Activated CD8-positive, alpha-beta memory T cell treated with anti-CD3 and anti-CD28 coated beads for 36 hours (primary cell): ENCODE measurements around the gene OR2AE1. TPM values are rescaled to one million over a fixed set of nuclear protein-coding genes. Genes with fewer than 3 reads are reported as not detected.
"Not testable (repeated sequence)": the region's sequence is repeated elsewhere in the genome, so short reads cannot be mapped to it uniquely, and the experiment has no call there.

Experiments
- CTCF ChIA-PET: fragments of 350-600 bp; sonication (Branson Sonifier 250); formaldehyde crosslinking; loops from one replicate; lab custom pipeline; 2021; ENCODE audit warnings: antibody characterized with exemption; lab: Charles Lee
- POLR2A ChIA-PET: fragments of 350-600 bp; sonication (Branson Sonifier 250); formaldehyde crosslinking; loops from one replicate; lab custom pipeline; 2021; ENCODE audit warnings: antibody characterized with exemption; lab: Charles Lee
- total RNA-seq, 2 experiments: library from RNA; stranded (reverse); gene quantifications; one replicate each; pipeline ENCODE4 v1.2.3, GENCODE V29; 2021

Gene OR2AE1
- total RNA-seq, 2 experiments from 2014 or later = not detected

DNA sequence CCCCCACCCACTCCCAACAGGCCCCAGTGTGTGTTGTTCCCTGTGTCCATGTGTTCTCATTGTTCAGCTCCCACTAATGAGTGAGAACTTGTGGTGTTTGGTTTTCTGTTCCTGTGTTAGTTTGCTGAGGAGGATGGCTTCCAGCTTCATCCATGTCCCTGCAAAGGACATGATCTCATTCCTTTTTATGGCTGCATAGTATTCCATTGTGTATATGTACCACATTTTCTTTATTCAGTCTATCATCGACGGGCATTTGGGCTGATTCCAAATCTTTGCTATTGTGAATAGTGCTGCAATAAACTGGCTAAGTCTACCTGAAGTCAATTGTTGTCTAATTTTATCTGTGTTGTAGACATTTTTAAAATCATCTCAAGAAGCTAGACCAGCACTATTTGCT is 9.4 kb downstream of the OR2AE1 start:
- CTCF ChIA-PET, POLR2A ChIA-PET: not testable (repeated sequence)

DNA sequence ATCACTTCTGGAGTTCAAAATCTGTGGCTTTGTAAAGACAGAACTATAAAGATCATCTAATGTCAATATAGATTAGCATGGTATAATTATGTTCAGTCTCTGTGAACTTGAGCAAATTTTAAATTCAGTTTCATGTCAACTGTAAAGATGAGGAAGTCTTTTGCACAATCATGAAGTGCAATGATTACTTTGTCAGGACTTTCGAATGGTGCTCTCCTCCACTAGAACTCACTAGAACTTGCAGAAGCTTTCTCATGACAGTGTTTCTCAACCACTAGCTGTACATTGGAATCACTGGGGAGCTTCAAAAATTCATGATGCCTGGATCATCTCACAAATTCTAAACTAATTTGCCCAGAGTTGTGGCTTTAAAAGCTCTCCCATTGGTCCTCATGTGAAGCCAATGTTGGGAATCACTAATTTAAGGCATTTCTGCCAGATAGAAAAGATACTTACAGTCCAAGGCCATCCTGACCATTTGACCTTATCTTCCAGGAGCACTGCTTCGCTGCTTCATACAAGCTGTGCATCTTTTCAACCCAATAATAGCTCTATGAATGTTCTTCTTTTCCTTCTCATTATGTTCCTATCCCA is 12.9 kb downstream of the OR2AE1 start:
- ChIA-PET POLR2A (no interaction called here), CTCF (no interaction called here)

DNA sequence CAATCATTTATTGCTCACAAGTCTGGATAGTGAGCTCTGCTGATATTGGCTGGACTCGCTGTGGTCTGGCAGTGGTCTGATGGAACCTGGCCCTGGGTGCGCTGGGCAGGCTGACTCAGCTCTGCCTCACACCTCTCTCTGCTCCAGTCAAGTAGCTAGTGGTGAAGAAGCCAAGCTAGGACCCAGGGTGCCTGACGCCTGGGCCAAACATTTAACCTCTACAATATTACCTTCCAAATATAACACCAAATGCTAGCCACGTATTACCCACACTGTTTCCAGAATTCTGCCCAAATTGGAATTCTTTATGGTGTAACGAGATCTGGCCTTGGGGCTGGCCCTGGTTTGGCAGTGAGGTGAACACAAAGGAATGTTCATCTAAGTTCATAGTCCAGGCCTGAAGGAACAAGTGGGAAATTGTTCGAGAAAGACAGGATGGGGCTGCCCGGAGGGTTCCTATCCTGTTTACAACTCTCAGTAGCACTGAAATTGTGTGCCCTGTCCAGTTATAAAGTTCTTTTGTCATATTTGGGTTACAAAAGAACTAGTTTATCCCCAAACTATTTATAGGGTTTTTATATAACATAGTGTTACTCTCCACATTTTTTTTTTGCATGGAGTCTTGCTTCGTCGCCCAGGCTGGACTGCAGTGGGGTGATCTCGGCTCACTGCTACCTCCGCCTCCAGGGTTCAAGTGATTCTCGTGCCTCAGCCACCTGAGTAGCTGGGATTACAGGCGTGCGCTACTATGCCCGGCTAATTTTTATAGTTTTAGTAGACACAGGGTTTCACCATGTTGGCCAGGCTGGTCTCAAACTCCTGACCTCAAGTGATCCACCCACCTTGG is 16.3 kb downstream of the OR2AE1 start:
- ChIA-PET CTCF (no interaction called here), POLR2A (no interaction called here)

DNA sequence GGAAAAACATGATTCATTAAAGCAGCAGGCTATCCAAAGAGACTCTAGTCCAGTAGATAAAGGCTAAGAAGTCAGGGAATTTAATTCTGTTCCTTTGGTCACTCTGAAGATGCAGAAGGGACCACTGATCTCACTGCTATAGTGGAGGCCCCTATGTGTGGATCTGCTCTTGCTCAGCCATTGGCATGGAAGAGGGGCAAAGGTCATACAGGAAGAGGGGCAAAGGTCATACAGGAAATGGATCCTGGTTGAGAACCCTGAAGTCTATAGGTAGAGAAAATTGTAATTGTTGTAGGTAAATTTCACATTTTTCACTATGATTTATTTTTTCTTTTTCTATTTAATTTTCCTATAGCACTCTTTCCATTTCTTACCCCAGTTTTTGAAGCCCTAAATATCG is 21.6 kb downstream of the OR2AE1 start:
- ChIA-PET POLR2A (no interaction called here), CTCF (no interaction called here)

DNA sequence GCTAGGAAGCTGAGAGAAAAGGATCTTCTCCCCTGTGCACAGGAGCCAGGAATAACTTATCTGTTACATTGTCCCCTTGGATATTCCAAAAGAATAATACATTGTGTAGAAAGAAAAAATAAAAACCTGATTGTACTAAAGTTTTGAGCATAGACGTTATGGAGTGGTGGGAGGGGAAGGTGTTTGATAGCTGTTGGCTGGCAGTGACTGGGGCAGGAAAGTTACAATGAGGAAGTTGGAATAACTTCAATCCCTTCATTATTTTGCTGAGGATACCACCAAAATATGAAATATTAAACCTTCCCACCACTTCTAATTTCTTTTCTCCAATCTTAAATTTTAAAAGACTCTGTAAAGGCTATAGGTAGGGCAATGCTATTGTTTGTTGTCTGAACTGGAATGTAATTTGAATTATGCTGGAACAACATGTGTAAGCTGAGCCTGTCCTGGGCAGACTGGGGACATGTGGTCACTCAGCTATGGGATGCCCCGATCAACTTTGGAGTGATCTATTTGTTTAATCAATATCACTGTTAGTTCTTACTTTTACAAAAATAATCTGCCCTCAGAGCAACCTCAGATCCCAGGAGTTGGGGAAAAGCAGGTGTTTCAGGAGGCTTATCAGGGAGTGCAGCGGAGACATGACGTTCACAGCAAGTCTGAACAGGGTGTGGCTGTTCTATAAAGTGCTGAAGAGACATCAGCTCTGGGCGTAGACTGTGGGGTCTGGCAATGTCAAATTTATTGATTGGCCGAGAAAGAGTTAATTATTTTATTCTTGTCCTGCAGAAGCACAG is 28.2 kb downstream of the OR2AE1 start:
- POLR2A ChIA-PET = no interaction called here
- CTCF ChIA-PET = no interaction called here

DNA sequence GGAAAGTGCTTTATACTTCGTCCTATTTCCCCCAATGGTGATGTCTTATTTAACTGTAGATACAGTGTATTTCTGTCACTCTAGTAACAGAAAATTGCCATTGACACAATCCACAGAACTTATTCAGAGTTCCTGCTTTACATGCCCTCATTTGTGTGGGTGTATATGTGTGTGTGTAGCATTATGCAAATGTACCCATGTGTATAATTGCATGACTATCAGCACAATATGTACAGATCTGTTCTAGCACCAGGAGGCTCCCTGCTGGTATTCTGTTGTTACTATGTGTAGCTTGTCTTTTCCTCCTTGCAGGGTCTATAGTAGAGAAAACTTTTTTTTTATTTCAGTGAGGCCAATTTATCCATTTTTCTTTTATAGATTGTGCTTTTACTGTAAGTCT is 32.5 kb downstream of the OR2AE1 start:
- CTCF ChIA-PET = no interaction called here
- POLR2A ChIA-PET = no interaction called here

DNA sequence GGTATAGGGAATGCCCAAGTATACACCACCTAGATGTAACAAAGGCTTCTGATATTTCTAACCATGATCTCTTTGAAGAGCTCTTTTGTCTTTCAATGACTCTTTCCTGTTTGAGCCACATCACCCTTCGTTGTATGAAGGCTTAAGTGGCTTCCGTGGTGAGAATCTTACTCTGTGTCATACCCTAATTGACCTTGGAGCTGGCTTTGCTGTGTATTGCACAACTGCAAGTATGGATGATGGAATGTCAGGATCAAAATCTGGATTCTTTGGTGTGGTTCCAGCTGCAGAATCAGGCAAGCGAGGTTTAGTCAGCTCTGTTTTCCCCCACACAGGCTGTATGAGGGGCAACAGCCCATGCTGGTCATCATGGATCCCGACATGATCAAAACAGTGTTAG is 33.0 kb downstream of the OR2AE1 start:
- POLR2A ChIA-PET = no interaction called here
- CTCF ChIA-PET = no interaction called here

DNA sequence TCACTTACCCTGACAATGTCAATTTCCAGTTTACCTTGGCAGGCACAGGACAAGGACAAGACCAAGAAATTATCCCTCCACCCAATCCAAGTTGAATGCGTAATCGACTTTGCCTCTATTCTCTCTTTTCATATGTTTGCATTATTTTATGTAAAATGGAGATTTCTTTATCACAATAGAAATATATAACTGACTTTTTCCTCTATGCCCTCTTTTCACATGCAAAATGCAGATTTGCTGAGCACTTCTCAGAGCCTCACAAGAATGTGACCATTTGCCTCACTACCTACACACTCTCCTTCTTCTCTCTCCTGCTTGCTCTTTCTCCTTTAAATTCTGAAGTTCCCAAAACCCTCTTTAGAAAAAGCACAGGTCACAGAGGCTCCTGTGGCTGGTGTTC is 33.9 kb downstream of the OR2AE1 start:
- POLR2A ChIA-PET = no interaction called here
- CTCF ChIA-PET = no interaction called here

DNA sequence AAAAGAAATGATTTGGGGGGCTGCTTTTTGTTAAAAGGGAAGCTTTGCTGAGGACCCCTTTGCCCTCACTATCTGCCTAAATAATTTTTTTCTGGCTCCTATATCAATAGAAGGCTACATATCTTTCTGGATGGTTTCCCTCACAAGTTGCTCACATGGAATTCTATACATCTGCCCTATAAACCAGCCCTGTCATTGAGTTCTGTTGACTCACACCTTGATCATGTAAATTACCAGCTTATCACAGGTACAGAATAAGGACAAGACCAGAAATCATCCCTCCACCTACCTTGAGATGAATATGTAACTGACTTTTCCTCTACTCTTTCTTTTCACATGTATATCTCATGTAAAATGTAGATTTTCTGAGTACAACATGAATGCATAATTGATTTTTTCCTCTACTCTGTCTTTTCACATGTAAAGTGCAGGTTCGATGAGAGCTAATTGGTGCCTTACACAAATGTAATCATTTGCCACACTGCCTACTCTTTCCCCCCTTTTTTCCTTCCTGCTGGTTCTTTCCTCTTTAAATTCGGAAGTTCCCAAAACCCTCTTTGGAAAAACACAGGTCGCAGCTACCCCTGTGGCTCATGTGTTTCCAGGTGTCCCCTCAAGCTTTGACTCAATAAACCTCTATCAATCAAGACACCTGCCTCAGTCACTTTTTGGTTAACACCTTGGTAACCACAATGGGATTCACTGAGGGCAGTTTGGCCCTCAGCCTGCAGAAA is 36.5 kb downstream of the OR2AE1 start:
- POLR2A ChIA-PET = no interaction called here
- CTCF ChIA-PET = interaction anchor here (1.2 kb wide), 1 partner anchor 209 kb away, joined by 3 read pairs; no protein-coding TSS in a partner anchor

DNA sequence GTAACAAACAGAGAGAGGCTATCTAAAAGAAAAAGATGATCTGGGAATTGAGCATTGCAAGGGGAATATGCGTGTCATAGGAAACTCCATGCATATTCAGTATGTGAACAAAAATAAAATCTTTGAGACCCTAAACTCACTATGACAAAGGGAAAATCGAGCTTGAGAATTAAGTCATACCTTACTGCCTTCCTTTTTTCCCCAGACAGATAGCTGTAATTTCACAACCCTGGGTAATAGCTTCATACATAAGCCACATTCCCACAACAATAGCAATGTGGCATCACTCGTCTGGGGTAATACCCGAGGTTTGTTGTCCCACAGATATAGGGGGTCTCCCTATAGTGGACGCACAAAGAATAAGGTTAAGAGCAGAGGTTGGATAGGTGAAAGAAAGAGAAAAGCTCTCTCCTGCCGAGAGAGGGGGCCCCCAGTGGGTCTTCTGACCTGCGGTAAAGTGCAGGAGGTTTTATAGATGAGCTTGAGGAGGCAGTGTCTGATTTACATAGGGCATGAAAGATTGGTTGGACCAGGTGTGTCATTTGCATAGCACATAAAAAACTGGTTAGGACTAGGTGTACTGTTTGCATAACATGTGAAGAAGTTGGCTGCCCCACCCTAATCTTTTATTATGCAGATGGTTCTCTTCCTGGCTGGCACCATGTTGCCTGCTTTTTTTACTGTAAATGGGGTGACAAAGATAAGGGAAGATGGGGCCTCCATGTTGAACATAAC is 37.4 kb downstream of the OR2AE1 start:
- POLR2A ChIA-PET = interaction anchor here (0.7 kb wide), 1 partner anchor 8 kb away, joined by 3 read pairs; no protein-coding TSS in a partner anchor
- CTCF ChIA-PET = interaction anchor here (1.2 kb wide), 1 partner anchor 208 kb away, joined by 3 read pairs; no protein-coding TSS in a partner anchor

DNA sequence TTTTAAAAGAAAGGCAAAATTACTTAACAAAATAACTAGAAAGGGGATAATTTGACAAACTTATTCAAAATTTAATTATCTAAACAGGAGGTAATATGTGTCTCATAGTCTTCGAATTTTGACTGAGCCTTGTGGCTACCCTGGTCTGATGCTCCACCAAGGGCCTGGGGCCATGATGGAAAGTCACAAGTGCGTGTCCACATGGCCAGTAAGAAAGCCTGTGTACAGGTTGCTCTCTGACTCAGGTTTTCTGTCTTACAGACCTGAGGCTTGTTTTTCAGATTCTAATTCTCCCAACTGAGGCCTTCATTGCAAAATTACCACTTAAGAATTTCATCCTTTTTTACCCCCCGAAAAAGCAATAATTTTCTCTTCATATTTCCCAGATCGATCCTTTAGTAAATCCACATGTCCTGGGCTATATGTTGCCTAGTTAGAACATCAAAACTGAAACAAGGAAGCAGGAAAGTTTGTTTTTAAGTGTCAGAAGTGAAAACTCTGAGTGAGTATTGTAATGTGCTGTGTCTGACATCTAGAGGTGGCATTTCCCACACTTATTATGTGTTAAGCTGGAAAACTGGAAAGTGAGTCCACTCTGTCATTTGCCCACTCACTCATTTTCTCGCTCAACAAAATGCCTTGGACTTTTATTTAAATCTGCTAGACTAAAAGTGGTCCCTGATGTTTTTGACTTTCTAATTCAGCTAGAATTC is 39.0 kb downstream of the OR2AE1 start:
- ChIA-PET CTCF (no interaction called here), POLR2A (no interaction called here)

DNA sequence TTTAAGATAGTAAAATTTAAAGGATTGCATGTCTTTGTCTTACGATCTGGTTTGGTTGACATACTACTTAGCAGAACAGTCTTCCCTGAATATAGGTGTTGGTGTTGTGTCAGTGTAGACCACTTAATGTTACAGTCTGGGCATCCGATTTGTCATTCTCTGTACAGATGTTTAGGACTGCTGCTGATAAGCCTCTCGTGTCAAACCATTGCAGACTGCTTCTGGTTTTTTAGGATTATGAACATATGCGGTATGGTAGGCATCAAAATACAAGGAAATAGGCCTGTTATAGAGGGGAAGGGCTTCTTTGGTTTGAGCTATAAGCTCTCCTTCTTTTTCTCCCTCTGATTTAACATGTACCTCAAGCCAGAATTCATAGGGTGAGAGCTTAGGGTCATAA is 41.6 kb downstream of the OR2AE1 start:
- POLR2A ChIA-PET = no interaction called here
- CTCF ChIA-PET = no interaction called here

DNA sequence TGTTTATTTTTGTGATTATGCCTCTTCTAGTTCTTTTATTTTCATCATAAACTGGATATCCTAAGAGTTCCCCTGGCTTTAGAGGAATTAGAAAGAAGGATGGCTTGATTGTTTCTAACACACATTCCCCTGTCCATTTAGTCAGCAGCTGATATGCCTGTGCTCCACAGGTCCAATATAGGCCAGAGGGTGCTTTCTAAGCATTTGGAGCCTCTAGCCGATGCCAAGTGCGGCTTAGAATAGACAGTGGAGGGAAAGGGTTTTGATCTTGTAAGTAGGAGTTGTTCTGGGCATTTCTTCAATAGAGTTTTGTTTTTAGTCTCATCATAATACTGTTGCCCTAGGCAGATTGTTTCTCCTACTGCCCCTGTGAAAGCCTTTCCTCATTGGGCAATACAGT is 42.5 kb downstream of the OR2AE1 start:
- CTCF ChIA-PET = no interaction called here
- POLR2A ChIA-PET = no interaction called here

DNA sequence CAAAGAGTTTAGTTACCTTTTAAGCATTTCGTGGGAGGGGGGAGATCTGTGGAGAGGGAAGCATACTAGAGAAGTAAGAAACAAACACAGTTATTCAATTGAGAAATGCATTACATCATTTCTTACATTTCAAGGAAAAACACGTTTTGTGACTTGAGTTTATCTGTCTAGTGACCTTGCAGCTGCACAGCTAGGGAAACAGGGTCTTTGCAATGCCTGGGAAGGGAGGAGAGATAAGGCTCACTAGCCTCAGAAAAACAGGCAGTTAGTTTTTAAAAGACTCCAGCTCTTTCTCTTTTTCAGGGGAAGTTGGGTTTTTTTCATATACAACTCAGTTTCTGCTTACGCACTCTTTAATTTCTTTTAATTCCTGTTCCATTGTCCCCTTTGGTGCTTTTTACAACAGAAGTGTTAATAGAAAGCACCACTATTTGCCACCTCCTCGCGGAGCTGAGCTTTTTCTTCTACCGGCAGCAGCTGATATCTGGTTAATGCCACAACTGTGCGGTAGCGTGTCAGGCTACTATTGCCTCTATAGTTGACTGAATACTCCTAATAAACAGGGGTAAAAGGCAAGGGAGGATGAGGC is 43.5 kb downstream of the OR2AE1 start:
- POLR2A ChIA-PET = no interaction called here
- CTCF ChIA-PET = no interaction called here

DNA sequence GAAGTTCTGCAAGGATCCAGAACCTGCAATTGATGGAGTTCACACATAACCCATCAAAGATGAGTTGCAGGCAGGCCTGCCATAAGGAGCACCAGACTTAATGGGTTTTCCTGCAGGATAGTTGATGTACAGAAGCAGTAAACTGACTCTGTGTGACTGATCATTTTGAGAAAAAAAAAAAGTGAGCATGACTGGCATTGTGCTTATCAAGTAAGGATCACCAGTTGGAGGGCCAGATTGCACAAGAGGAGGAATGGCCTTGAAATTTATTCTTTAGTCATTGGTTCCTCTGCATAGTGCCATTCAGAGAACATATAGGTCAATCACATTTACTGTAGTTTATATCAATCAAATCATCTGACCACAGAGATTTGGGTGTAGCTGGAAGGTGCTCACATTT is 45.2 kb downstream of the OR2AE1 start:
- ChIA-PET CTCF (no interaction called here), POLR2A (no interaction called here)

DNA sequence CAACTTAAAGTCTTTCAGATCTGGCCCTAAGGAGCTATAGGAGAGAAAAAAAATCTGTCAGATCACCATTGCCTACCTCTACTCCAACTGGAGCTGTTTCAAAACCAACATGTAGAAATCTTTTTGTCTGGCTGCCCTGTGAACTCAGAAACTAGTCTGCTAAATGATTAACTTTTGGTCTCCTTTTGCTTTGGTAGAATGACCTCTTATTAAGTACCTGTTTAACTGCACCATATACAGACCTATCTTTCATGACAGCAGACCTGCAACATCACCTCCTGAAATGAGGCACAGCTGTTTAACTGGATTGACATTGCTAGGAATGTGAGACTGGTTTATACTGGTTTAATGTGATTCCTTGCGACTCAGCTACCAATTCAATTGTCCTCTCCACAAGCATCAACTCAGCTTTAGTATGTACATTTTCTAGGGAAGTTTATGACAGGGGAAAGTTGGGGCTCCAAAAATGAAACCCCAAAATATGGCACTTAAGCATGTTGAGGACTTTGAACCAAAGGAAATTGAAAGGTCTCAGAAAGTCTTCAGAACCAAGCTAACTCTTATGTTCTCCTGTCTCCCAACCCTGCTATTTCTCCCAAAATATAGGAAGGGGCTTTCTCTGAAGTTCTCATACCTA is 47.2 kb downstream of the OR2AE1 start:
- ChIA-PET POLR2A (no interaction called here), CTCF (no interaction called here)

DNA sequence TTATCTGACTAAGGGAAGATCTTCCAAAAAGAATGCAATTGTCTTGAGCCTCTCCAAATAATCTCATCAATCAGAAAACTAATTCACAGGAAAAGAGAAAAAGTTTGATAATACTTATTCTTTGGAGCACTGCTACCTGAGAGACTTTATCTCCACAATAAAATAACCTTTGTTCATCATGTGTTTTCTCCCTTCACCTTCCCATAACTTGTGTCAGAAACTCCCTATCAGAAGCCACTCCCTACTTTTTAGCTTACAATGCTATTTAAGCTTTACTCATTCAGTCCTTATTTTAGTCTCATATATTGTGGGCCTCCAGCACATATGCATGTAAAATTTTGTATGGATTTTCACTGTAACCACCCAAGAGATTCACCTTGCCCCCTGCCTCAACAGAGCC is 48.0 kb downstream of the OR2AE1 start:
- CTCF ChIA-PET = no interaction called here
- POLR2A ChIA-PET = no interaction called here
